Measurements from ENCODE around the gene BCL2A1.

DNA sequence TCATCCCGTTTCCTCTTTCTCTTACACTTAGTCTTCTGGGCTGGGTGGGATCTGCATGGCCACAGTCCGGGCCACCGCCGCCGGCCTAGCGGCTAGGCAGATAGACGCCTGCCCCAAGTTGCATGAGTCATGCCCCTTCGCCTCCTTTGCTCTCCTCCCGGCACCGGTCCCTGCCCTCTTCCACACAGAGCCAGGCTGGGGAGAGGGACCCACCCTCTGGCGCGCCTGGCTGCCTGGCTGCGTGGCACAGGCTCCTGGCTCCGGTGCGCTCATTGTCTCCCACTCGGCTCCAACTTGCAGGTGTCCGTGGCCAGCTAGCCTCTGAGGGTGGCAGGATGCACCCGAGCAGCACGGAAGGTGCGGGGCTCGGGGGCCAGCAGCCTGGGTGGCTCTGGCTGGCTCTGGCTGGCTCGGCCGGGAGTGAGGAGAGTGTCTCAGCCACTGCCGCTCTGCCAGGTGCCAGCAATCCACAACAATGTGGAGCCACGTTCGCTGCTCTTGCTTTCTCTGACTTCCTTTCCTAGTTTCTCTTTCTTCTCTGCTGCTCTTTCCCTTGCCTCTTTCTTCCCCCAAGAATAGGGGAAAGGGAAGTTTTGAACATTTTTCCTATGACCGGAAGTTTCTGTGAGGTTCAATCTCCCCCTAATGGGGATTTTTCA is 51.8 kb downstream of the BCL2A1 start:
- TF ChIP-seq, protein P1, sequence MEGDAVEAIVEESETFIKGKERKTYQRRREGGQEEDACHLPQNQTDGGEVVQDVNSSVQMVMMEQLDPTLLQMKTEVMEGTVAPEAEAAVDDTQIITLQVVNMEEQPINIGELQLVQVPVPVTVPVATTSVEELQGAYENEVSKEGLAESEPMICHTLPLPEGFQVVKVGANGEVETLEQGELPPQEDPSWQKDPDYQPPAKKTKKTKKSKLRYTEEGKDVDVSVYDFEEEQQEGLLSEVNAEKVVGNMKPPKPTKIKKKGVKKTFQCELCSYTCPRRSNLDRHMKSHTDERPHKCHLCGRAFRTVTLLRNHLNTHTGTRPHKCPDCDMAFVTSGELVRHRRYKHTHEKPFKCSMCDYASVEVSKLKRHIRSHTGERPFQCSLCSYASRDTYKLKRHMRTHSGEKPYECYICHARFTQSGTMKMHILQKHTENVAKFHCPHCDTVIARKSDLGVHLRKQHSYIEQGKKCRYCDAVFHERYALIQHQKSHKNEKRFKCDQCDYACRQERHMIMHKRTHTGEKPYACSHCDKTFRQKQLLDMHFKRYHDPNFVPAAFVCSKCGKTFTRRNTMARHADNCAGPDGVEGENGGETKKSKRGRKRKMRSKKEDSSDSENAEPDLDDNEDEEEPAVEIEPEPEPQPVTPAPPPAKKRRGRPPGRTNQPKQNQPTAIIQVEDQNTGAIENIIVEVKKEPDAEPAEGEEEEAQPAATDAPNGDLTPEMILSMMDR (IDR thresholded peaks at IDR 0.05), result no peak
- TF ChIP-seq POLR2A (IDR thresholded peaks at IDR 0.05), result no peak
